Spleen (tissue), 11 donors: ENCODE measurements around the gene FAM219B. TPM values are rescaled to one million over a fixed set of nuclear protein-coding genes. Genes with fewer than 3 reads are reported as not detected.

ENCODE experiments used
- DNase-seq: peaks from one replicate; pipeline ENCODE4 v3.0.0-alpha.2; 2020
- H3K27ac ChIP-seq, 8 donors: fragments of 200-600 bp; sonication (generic) in 7 of 8; 1 replicate in 4 of 8; 2 replicates in 4 of 8; pipeline versions ENCODE4 v1.5.0 to v1.8.0; 2016 to 2021; ENCODE audit warnings: inconsistent platforms in 4 of 8, mild to moderate bottlenecking in 4 of 8, moderate library complexity in 1 of 8
- H3K27me3 ChIP-seq, 7 donors: fragments of 200-600 bp; sonication (generic) in 6 of 7; replicated peaks in 1 of 7; 1 replicate in 4 of 7; 2 replicates in 3 of 7; pipeline versions ENCODE4 v1.5.0 to v1.8.0; 2016 to 2021; ENCODE audit warnings: inconsistent platforms in 3 of 7, mild to moderate bottlenecking in 1 of 7
- H3K36me3 ChIP-seq, 6 donors: fragments of 200-600 bp; sonication (generic) in 5 of 6; 1 replicate in 4 of 6; 2 replicates in 2 of 6; pipeline versions ENCODE4 v1.5.0 to v1.8.0; 2016 to 2021; ENCODE audit warnings: inconsistent platforms in 2 of 6
- H3K4me1 ChIP-seq, 6 donors: fragments of 200-600 bp; sonication (generic) in 5 of 6; 1 replicate in 3 of 6; 2 replicates in 3 of 6; pipeline versions ENCODE4 v1.5.0 to v1.8.0; 2016 to 2021; ENCODE audit warnings: inconsistent platforms in 3 of 6
- H3K4me3 ChIP-seq, 8 donors: fragments of 200-600 bp; sonication (generic) in 7 of 8; 1 replicate in 4 of 8; 2 replicates in 4 of 8; pipeline versions ENCODE4 v1.5.0 to v1.8.0; 2016 to 2021; ENCODE audit warnings: inconsistent platforms in 4 of 8, mild to moderate bottlenecking in 4 of 8, moderate library complexity in 2 of 8
- H3K9me3 ChIP-seq, 8 donors: fragments of 200-600 bp; sonication (generic) in 7 of 8; 1 replicate in 4 of 8; 2 replicates in 4 of 8; pipeline versions ENCODE4 v1.5.0 to v1.8.0; 2016 to 2021; ENCODE audit warnings: inconsistent platforms in 4 of 8
- CTCF ChIP-seq, 11 experiments: fragments of 200-600 bp in 7 of 11; fragments of 450-650 bp in 4 of 11; sonication (generic) in 4 of 11; IDR thresholded peaks in 8 of 11; conservative IDR thresholded peaks in 3 of 11; 1 replicate in 7 of 11; 2 replicates in 4 of 11; pipeline versions ENCODE4 v1.4.0 to v1.8.0; 2016 to 2021; ENCODE audit warnings: antibody characterized with exemption in 11 of 11, inconsistent platforms in 4 of 11, mild to moderate bottlenecking in 1 of 11
- POLR2A ChIP-seq, 3 donors: fragments of 450-650 bp; IDR thresholded peaks; one replicate each; pipeline ENCODE4 v1.5.1; 2017; ENCODE audit warnings: antibody characterized with exemption in 3 of 3, mild to moderate bottlenecking in 1 of 3
- POLR2AphosphoS5 ChIP-seq, 3 donors: sonication (generic); formaldehyde crosslinking; IDR thresholded peaks; one replicate each; pipeline ENCODE4 v1.5.1; 2017; ENCODE audit warnings: antibody characterized with exemption in 3 of 3
- WGBS, 5 donors: extraction: QIAGEN DNeasy Blood & Tissue Kit in 3 of 5; methylation state at CpG; one replicate each; pipeline versions ENCODE4 v1.1.5 to v1.1.7; 2013 to 2018; 5-methylcytosine and 5-hydroxymethylcytosine counted together
- intact Hi-C: fragments of 100-400 bp; cut with DNase I; formaldehyde crosslinking; loops from one replicate; pipeline ENCODE4 v1.15.0; 2023; ENCODE audit warnings: low total_unique reads
- polyA plus RNA-seq, 3 donors: library from polyadenylated mRNA; stranded (reverse); fragments of 200-250 nt; gene quantifications; one replicate each; pipeline ENCODE4 v1.2.1, GENCODE V29; 2013
- total RNA-seq, 7 donors: library from RNA; depleted of rRNA in 3 of 7; stranded (reverse); fragments of >200 nt in 3 of 7; fragmentation: NEBNext Ultra II Directional in 4 of 7; extraction: Animal tissue kit (Norgen Biotek cat#: 25700) in 4 of 7; gene quantifications; one replicate each; pipeline versions ENCODE4 v1.1.0 to v1.2.1, GENCODE V29; 2016 to 2021
- donor health status: healthy with polysubstance abuse.
- donor health status: DM: no; HTN: no; CAD: no; lungs with moderate emphysema.
- donor health status: DM: no; HTN: no; CAD: no.
- donor health status: Bipolar disorder and iron deficiency.
- donor health status: healthy.
- donor health status: DM: no; HTN: no; CAD: no.
- donor health status: DM: yes; HTN: yes; CAD: no.

FAM219B gene
- total and polyA plus RNA-seq, 10 donors, result 18.6 to 103 (median 69.1) TPM

DNA sequence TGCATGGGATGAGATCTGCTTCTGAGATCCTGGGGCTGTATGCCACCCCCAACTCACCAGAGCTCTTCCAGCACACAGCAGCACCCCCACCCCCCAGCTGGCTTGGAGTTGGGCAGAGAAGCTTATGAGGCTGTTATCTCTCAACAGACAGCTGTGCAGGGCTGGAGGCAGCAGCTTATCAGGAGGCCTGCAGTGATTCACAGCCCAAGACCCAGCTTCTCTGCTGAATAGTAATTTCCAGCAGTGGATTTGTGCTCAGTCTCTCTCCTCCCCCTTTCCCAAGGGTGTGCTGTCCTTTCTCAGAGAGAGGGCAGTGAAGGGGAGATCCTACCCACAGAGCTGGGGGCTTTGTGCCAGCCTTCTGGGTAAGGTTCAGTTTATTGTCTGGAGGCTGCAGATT is 47.9 kb upstream of the FAM219B start:
- Histone ChIP-seq H3K4me3 (peak overlapping the region in 4 of 8 donors; percentile 60 to 89 (median 80)), H3K27me3 (peaks cover 7 to 52% (median 26%) of the 10 kb centered on the region in 7 donors), H3K9me3 (no peaks in the 10 kb centered on the region), H3K27ac (peak overlapping the region in 5 of 8 donors; percentile 31 to 85 (median 84)), H3K36me3 (no peaks in the 10 kb centered on the region), H3K4me1 (peaks cover 32 to 69% (median 56%) of the 10 kb centered on the region in 6 donors)
- intact Hi-C loops, result loop anchor here (5.0 kb wide), 2 partner anchors 182 to 317 kb away; no protein-coding TSS in a partner anchor
- DNase-seq, result peak; percentile 61
- TF ChIP-seq CTCF (IDR thresholded peaks at IDR 0.05 in 8 of 11, conservative IDR thresholded peaks at IDR 0.05 in 3 of 11), result no peak
- no peak for TF ChIP-seq POLR2A (IDR thresholded peaks at IDR 0.05)
- TF ChIP-seq POLR2AphosphoS5 (IDR thresholded peaks at IDR 0.05), result no peak

GRCh38 chr15:74951006-74951405 is 44.4 kb upstream of the FAM219B start:
- peaks cover 0 to 17% (median 0%) of the 10 kb centered on the region in 7 donors for H3K27me3 ChIP-seq
- no peak overlapping the region for H3K4me3 ChIP-seq
- WGBS, 5 donors, result 66 to 80% (median 78%) methylated on average over 3 of the region's 3 CpGs
- TF ChIP-seq POLR2A (IDR thresholded peaks at IDR 0.05), result no peak
- no peak for TF ChIP-seq CTCF (IDR thresholded peaks at IDR 0.05 in 8 of 11, conservative IDR thresholded peaks at IDR 0.05 in 3 of 11)
- no peak for TF ChIP-seq POLR2AphosphoS5 (IDR thresholded peaks at IDR 0.05)
- peaks cover 10 to 34% (median 24%) of the 10 kb centered on the region in 6 donors for H3K4me1 ChIP-seq
- DNase-seq, result peak; percentile 52
- no peak overlapping the region for H3K27ac ChIP-seq
- no peaks in the 10 kb centered on the region for H3K36me3 ChIP-seq
- intact Hi-C loops, result loop anchor here (5.0 kb wide), 2 partner anchors 179 to 314 kb away; no protein-coding TSS in a partner anchor
- no peaks in the 10 kb centered on the region for H3K9me3 ChIP-seq

- 47 to 59% (median 55%) methylated on average over 7 of the region's 7 CpGs for WGBS, 5 donors
- H3K9me3 ChIP-seq, result no peaks in the 10 kb centered on the region
- intact Hi-C loops, result loop anchor here (5.0 kb wide), 2 partner anchors 178 to 313 kb away; no protein-coding TSS in a partner anchor
- TF ChIP-seq CTCF (IDR thresholded peaks at IDR 0.05 in 8 of 11, conservative IDR thresholded peaks at IDR 0.05 in 3 of 11) (peak; percentile 90 to 99 (median 94)), POLR2AphosphoS5 (IDR thresholded peaks at IDR 0.05) (peak in 1 of 3 donors; percentile 24), POLR2A (IDR thresholded peaks at IDR 0.05) (no peak)
- peaks cover 3 to 26% (median 17%) of the 10 kb centered on the region in 6 donors for H3K4me1 ChIP-seq
- H3K36me3 ChIP-seq, result no peaks in the 10 kb centered on the region
- peak; percentile 79 for DNase-seq
- H3K4me3 ChIP-seq, result no peak overlapping the region
- peaks cover 0 to 9% (median 0%) of the 10 kb centered on the region in 7 donors for H3K27me3 ChIP-seq
- no peak overlapping the region for H3K27ac ChIP-seq
Measured at GRCh38 chr15:74950078-74950908, 43.6 kb upstream of the FAM219B start.
